ENCODE results near the gene RPS10.
"Not testable (repeated sequence)": the region's sequence is repeated elsewhere in the genome, so short reads cannot be mapped to it uniquely, and the experiment has no call there.

Gene RPS10

GRCh38 chr6:34447910-34448309, 22.0 kb upstream of the RPS10 start:
- no peak for DNase-seq (ENCODE audit: low spot score)

GRCh38 chr6:34447386-34447785, 21.5 kb upstream of the RPS10 start:
- no peak for DNase-seq (ENCODE audit: low spot score)

- DNase-seq (ENCODE audit: low spot score): no peak
These were observed 19.5 kb upstream of the RPS10 start for GRCh38 chr6:34445313-34445860.

- DNase-seq (ENCODE audit: low spot score): no peak
These were observed 15.7 kb upstream of the RPS10 start for GRCh38 chr6:34441526-34441925.

GRCh38 chr6:34439442-34439841, 13.6 kb upstream of the RPS10 start:
- DNase-seq (ENCODE audit: low spot score): no peak

- DNase-seq (ENCODE audit: low spot score): no peak
These were observed 12.8 kb upstream of the RPS10 start for GRCh38 chr6:34438705-34439104.

- no peak for DNase-seq (ENCODE audit: low spot score)
These were observed 11.7 kb upstream of the RPS10 start for GRCh38 chr6:34437644-34437970.

- no peak for DNase-seq (ENCODE audit: low spot score)
These were observed 11.2 kb upstream of the RPS10 start for GRCh38 chr6:34436803-34437643.

- DNase-seq (ENCODE audit: low spot score): no peak
These were observed 10.0 kb upstream of the RPS10 start for GRCh38 chr6:34435916-34436315.

- no peak for DNase-seq (ENCODE audit: low spot score)
These were observed 754 bp downstream of the RPS10 start for GRCh38 chr6:34425132-34425497.

- DNase-seq (ENCODE audit: low spot score): no peak
These were observed 1.4 kb downstream of the RPS10 start for GRCh38 chr6:34424200-34425131.

- no peak for DNase-seq (ENCODE audit: low spot score)
These were observed 2.6 kb downstream of the RPS10 start for GRCh38 chr6:34423254-34423653.

- no peak for DNase-seq (ENCODE audit: low spot score)
These were observed 7.5 kb downstream of the RPS10 start for GRCh38 chr6:34418367-34418766.

GRCh38 chr6:34416877-34417371, 8.9 kb downstream of the RPS10 start:
- no peak for DNase-seq (ENCODE audit: low spot score)

GRCh38 chr6:34414999-34415858, 10.6 kb downstream of the RPS10 start:
- peak; percentile 50 for DNase-seq (ENCODE audit: low spot score)

GRCh38 chr6:34412643-34413214, 13.1 kb downstream of the RPS10 start:
- no peak for DNase-seq (ENCODE audit: low spot score)

- DNase-seq (ENCODE audit: low spot score): no peak
These were observed 13.9 kb downstream of the RPS10 start for GRCh38 chr6:34412016-34412415.

GRCh38 chr6:34407915-34408314, 18.0 kb downstream of the RPS10 start:
- DNase-seq (ENCODE audit: low spot score): not testable (repeated sequence)

GRCh38 chr6:34396518-34396917, 29.4 kb downstream of the RPS10 start:
- no peak for DNase-seq (ENCODE audit: low spot score)

GRCh38 chr6:34393966-34394305, 31.9 kb downstream of the RPS10 start:
- DNase-seq (ENCODE audit: low spot score): no peak

- no peak for DNase-seq (ENCODE audit: low spot score)
These were observed 32.5 kb downstream of the RPS10 start for GRCh38 chr6:34393191-34393965.

Measured in CD4-positive, alpha-beta T cell treated with Interleukin-6 at 100 ng/mL for 8 hours (primary cell).